K562 (cell line): ENCODE measurements around the gene PIK3R6. TPM values are rescaled to one million over a fixed set of nuclear protein-coding genes. Genes with fewer than 3 reads are reported as not detected.
"Not testable (repeated sequence)": the region's sequence is repeated elsewhere in the genome, so short reads cannot be mapped to it uniquely, and the experiment has no call there.

Source experiments
- ATAC-seq: fragments of 200-7000 bp; cut with Tn5 transposase; 3 replicates; pipeline ENCODE4 v1.9.1; 2020; ENCODE audit warnings: moderate library complexity
- BruUV-seq: library from RNA; stranded (reverse); fragments of 400-500 nt; replicated peaks from 2 replicates; lab custom pipeline; 2021; lab: Mats Ljungman, UMichigan
- CTCF ChIA-PET: fragments of 300-600 bp; formaldehyde crosslinking; extraction: SDS; loops from one replicate; lab custom pipeline; 2021; ENCODE audit warnings: low intra/inter-chr PET ratio; lab: Yijun Ruan, JAX
- POLR2A ChIA-PET: fragments of 300-600, 350-650 bp; sonication (Branson Sonifier 250); formaldehyde crosslinking; extraction: SDS; loops from one replicate; lab custom pipeline; 2021; ENCODE audit warnings: antibody characterized with exemption, inconsistent platforms; lab: Yijun Ruan, JAX
- DNase-seq, 4 experiments: peaks; one replicate each; pipeline versions ENCODE4 v3.0.0 to v3.0.0-alpha.2; 2011 to 2018; ENCODE audit warnings: low spot score in 3 of 4, mixed read lengths in 3 of 4; ENCODE audit errors: extremely low read depth in 1 of 4
- FAIRE-seq: peaks from 2 replicates; lab custom pipeline; 2011; peaks lifted over from hg19 to GRCh38; lab: Jason Lieb, UNC
- H2AFZ ChIP-seq: 2 replicates; pipeline ENCODE4 v1.6.0; 2011; ENCODE audit warnings: low read depth, low read length, control low read depth, inconsistent platforms
- H3K27ac ChIP-seq: fragments of 200-600 bp; 3 replicates; pipeline ENCODE4 v1.8.0; 2011; ENCODE audit warnings: low read depth, mild to moderate bottlenecking, control low read depth, inconsistent platforms, low read length, moderate library complexity, mixed read lengths; ENCODE audit errors: extremely low read depth
- H3K27me3 ChIP-seq, 2 experiments: fragments of 300-600 bp in 1 of 2; 2 replicates in 1 of 2; 3 replicates in 1 of 2; pipeline versions ENCODE4 v1.6.0 to v1.8.0; 2011; ENCODE audit warnings: inconsistent platforms in 2 of 2, low read length in 2 of 2, mild to moderate bottlenecking in 1 of 2, mixed read lengths in 1 of 2, moderate library complexity in 1 of 2; ENCODE audit not compliant: control insufficient read depth in 2 of 2, insufficient read depth in 2 of 2
- H3K36me3 ChIP-seq: fragments of 300-600 bp; 3 replicates; pipeline ENCODE4 v1.8.0; 2011; ENCODE audit warnings: mild to moderate bottlenecking, low read length, inconsistent platforms; ENCODE audit not compliant: control insufficient read depth, insufficient read depth
- H3K4me1 ChIP-seq, 2 experiments: fragments of 200-600 bp in 1 of 2; replicated peaks in 1 of 2; 2 replicates in 1 of 2; 3 replicates in 1 of 2; pipeline versions ENCODE4 v1.5.1 to v1.8.0; 2011; ENCODE audit warnings: inconsistent platforms in 2 of 2, low read length in 2 of 2, mild to moderate bottlenecking in 1 of 2, mixed read lengths in 1 of 2, moderate library complexity in 1 of 2; ENCODE audit not compliant: control insufficient read depth in 2 of 2, insufficient read depth in 2 of 2
- H3K4me2 ChIP-seq: 2 replicates; pipeline ENCODE4 v1.6.1; 2011; ENCODE audit warnings: low read length, control low read depth, inconsistent platforms, mixed read lengths; ENCODE audit not compliant: insufficient read depth
- H3K4me3 ChIP-seq: fragments of 200-600 bp; sonication (generic), shearing (Covaris generic); 2 replicates; pipeline ENCODE4 v1.5.1; 2016; ENCODE audit warnings: control low read depth, inconsistent platforms
- H3K79me2 ChIP-seq: fragments of 200-600 bp; 3 replicates; pipeline ENCODE4 v1.8.0; 2011; ENCODE audit warnings: low read length, inconsistent platforms; ENCODE audit not compliant: control insufficient read depth, insufficient read depth
- H3K9ac ChIP-seq, 2 experiments: 2 replicates each; pipeline versions ENCODE4 v1.6.0 to v1.6.1; 2011; ENCODE audit warnings: low read depth in 2 of 2, low read length in 2 of 2, control low read depth in 1 of 2, inconsistent platforms in 1 of 2, mild to moderate bottlenecking in 1 of 2, mixed read lengths in 1 of 2; ENCODE audit not compliant: insufficient read depth in 1 of 2
- H3K9me1 ChIP-seq: one replicate; pipeline ENCODE4 v1.6.0; 2011; ENCODE audit warnings: inconsistent platforms, mild to moderate bottlenecking, low read length, moderate library complexity; ENCODE audit not compliant: control insufficient read depth, insufficient read depth
- H3K9me3 ChIP-seq: replicated peaks from 2 replicates; pipeline ENCODE4 v1.5.1; 2011; ENCODE audit warnings: low read depth, low read length, inconsistent platforms; ENCODE audit not compliant: control insufficient read depth, insufficient read depth
- H4K20me1 ChIP-seq: replicated peaks from 2 replicates; pipeline ENCODE4 v1.6.1; 2011; ENCODE audit warnings: low read length, inconsistent platforms, mixed read lengths; ENCODE audit not compliant: control insufficient read depth, insufficient read depth
- SRSF3 ChIP-seq: fragments of 200-400 bp; formaldehyde crosslinking; IDR thresholded peaks from 2 replicates; pipeline ENCODE4 v1.6.1; 2016; ENCODE audit warnings: mild to moderate bottlenecking, low read length, moderate library complexity; ENCODE audit not compliant: insufficient read depth
- ZBTB8A ChIP-seq: fragments of 450-650 bp; IDR thresholded peaks from 2 replicates; pipeline ENCODE4 v1.6.1; 2018; ENCODE audit warnings: mild to moderate bottlenecking, moderate library complexity; ENCODE audit not compliant: partially characterized antibody
- ZNF584 ChIP-seq: fragments of 200-800 bp; sonication (Bioruptor generic); IDR thresholded peaks from 2 replicates; pipeline ENCODE4 v1.6.1; 2016; ENCODE audit warnings: low read depth, mild to moderate bottlenecking, missing genetic modification characterization, missing compliant biosample characterization
- WGBS: fragments of 100-300 bp; shearing (Covaris generic); methylation state at CpG from one replicate; pipeline ENCODE4 v1.1.6; 2016; ENCODE audit warnings: low coverage, mixed read lengths; ENCODE audit not compliant: insufficient coverage; ENCODE audit errors: missing lambda C conversion rate; 5-methylcytosine and 5-hydroxymethylcytosine counted together
- in situ Hi-C: fragments of 300-500 bp; cut with MboI; formaldehyde crosslinking; loops from 4 replicates; pipeline ENCODE4 v1.15.0; 2018; ENCODE audit warnings: inconsistent platforms, mixed read lengths
- intact Hi-C: fragments of 100-400 bp; cut with micrococcal nuclease; formaldehyde crosslinking; loops from 2 replicates; pipeline ENCODE4 v1.14.2; 2022
- polyA plus RNA-seq, 8 experiments: library from polyadenylated mRNA; depleted of rRNA in 4 of 8; stranded (reverse) in 5 of 8; unstranded in 3 of 8; fragments of >200 nt; fragmentation: Nextera tagmentation in 2 of 8; fragmentation: Illumina TruSeq in 1 of 8; extraction: Ambion mirVana in 2 of 8; extraction: Trizol in 1 of 8; gene quantifications; 2 replicates each; pipeline versions ENCODE4 v1.2.1 to v1.2.3, GENCODE V29; 2011 to 2014; ENCODE audit warnings: inconsistent platforms in 1 of 8, missing spikeins in 1 of 8
- total RNA-seq, 7 experiments: library from RNA; depleted of rRNA in 6 of 7; stranded (reverse); fragments of >200 nt in 6 of 7; fragmentation: Illumina TruSeq in 2 of 7; extraction: Trizol in 2 of 7; gene quantifications; 2 replicates each; pipeline versions ENCODE4 v1.2.1 to v1.2.3, GENCODE V29; 2011 to 2021; ENCODE audit warnings: low replicate concordance in 1 of 7

The PIK3R6 gene
- total and polyA plus RNA-seq, 9 of the 15 experiments (the other 6 are each of a cell fraction or from before 2014, with no cell fraction given): 0.04 TPM; not detected in 8

DNA sequence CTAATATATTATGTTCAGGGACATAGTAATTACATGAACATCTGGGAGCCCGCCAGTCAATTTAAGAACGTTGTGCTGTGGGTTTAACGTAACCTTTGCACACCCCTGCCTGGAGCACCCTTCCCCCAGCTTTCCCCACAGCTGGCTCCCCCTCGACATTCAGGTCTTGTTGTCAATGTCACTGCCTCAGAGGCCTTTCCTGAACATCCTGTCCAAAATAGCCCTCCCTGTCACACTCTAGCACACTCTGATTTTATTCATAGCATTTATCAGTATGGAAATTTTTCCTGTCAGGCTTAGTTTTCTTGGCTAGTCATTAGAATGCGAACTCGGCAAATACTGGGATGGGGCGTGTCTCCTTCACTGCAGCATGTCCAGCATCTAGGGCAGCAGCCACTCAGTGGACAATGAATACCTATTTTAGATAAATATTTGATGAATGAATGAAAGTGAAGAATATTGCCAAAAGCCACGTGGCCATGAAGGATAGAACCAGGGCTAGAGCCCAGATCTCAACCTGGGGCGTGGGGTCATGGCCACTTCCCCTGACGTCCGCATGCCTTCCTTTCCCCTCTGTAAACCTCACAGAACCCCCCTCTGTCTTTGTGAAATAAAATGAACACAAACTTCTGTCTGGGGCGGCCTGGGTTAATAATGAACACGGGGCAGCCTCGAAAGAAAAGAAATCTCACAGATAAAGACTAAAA lies 10.5 kb downstream of the PIK3R6 start:
- Histone ChIP-seq H3K9me1 (no peaks in the 10 kb centered on the region), H3K9me3 (no peaks in the 10 kb centered on the region), H3K4me1 (peaks cover 0 to 10% of the 10 kb centered on the region in 2 experiments; a peak in 2 of 5 replicates), H2AFZ (no peak overlapping the region), H3K4me2 (no peak overlapping the region), H3K27me3 (peaks cover 0 to 5% of the 10 kb centered on the region in 2 experiments; a peak in 1 of 5 replicates), H4K20me1 (no peaks in the 10 kb centered on the region), H3K9ac (no peak overlapping the region), H3K27ac (no peak overlapping the region), H3K4me3 (no peak overlapping the region), H3K79me2 (no peaks in the 10 kb centered on the region), H3K36me3 (no peaks in the 10 kb centered on the region)
- no peak for DNase-seq
- in situ Hi-C loops (no loop called here), intact Hi-C loops (no loop called here)
- no peak for FAIRE-seq
- 1% methylated on average over 11 of the region's 14 CpGs for WGBS
- no peak for ATAC-seq
- no TSS peak for BruUV-seq
- no peak for TF ChIP-seq ZBTB8A
- no peak for TF ChIP-seq ZNF584 (CRISPR knock-in tag)
- TF ChIP-seq SRSF3: no peak
- ChIA-PET CTCF (no interaction called here), POLR2A (no interaction called here)

DNA sequence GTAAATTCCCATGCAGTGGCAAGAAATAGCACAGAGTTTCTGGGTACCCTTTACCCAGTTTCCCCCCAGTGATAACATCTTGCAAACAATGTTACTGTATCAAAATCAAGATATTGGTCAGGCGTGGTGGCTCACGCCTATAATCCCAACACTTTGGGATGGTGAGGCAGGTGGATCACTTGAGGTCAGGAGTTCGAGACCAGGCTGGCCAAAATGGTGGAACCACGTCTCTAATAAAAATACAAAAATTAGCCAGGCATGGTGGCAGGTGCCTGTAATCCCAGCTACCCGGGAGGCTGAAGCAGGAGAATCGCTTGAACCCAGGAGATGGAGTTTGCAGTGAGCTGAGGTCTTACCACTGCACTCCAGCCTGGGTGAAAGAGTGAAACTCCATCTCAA lies 11.3 kb downstream of the PIK3R6 start:
- in situ Hi-C loops, H3K36me3 ChIP-seq, intact Hi-C loops, H3K27me3 ChIP-seq, ATAC-seq, H4K20me1 ChIP-seq, H3K9me3 ChIP-seq, H3K4me2 ChIP-seq, DNase-seq, H3K27ac ChIP-seq, CTCF ChIA-PET, POLR2A ChIA-PET, BruUV-seq, H2AFZ ChIP-seq, H3K4me3 ChIP-seq, H3K9ac ChIP-seq, FAIRE-seq, H3K9me1 ChIP-seq, H3K79me2 ChIP-seq: not testable (repeated sequence)
- H3K4me1 ChIP-seq: peaks cover 0 to 10% of the 10 kb centered on the region in 2 experiments; a peak in 2 of 5 replicates
- WGBS: 0% methylated on average over 6 of the region's 6 CpGs
